Femur (tissue), 1 donor: ENCODE measurements around the gene KRTAP4-2.
"Not testable (repeated sequence)": the region's sequence is repeated elsewhere in the genome, so short reads cannot be mapped to it uniquely, and the experiment has no call there.

ENCODE experiments used
- DNase-seq: peaks from one replicate; pipeline ENCODE4 v3.0.0-alpha.2; 2017

The KRTAP4-2 gene

GRCh38 chr17:41160648-41161047 lies 17.4 kb downstream of the KRTAP4-2 start, which contains the start of gene KRTAP4-4:
TSS of gene KRTAP4-4 (minus strand) at chr17:41160748. CDS start at chr17:41160691, 57 bp downstream.
- DNase-seq, result no peak

- not testable (repeated sequence) for DNase-seq
Observed at GRCh38 chr17:41160190-41160589, 17.8 kb downstream of the KRTAP4-2 start.

GRCh38 chr17:41153856-41154255 lies 24.2 kb downstream of the KRTAP4-2 start:
- no peak for DNase-seq

GRCh38 chr17:41151525-41151924 lies 26.5 kb downstream of the KRTAP4-2 start:
- DNase-seq, result no peak

- DNase-seq, result no peak
Observed at GRCh38 chr17:41150026-41150425, 28.0 kb downstream of the KRTAP4-2 start.

- DNase-seq, result no peak
Observed at GRCh38 chr17:41149652-41149985, 28.4 kb downstream of the KRTAP4-2 start, which contains the start of gene KRTAP4-5. TSS of gene KRTAP4-5 (minus strand) at chr17:41149825. CDS start at chr17:41149767, 58 bp downstream.

GRCh38 chr17:41148971-41149651 lies 28.9 kb downstream of the KRTAP4-2 start:
- DNase-seq, result not testable (repeated sequence)

- no peak for DNase-seq
Observed at GRCh38 chr17:41147531-41148204, 30.4 kb downstream of the KRTAP4-2 start.

GRCh38 chr17:41145261-41145660 lies 32.8 kb downstream of the KRTAP4-2 start:
- DNase-seq, result no peak

- DNase-seq, result no peak
Observed at GRCh38 chr17:41144846-41145245, 33.2 kb downstream of the KRTAP4-2 start.

GRCh38 chr17:41141361-41141760 lies 36.7 kb downstream of the KRTAP4-2 start:
- no peak for DNase-seq

- no peak for DNase-seq
Observed at GRCh38 chr17:41140360-41141131, 37.5 kb downstream of the KRTAP4-2 start, which contains the start of gene KRTAP4-6. TSS of gene KRTAP4-6 (minus strand) at chr17:41140544. CDS start at chr17:41140487, 57 bp downstream.

- not testable (repeated sequence) for DNase-seq
Observed at GRCh38 chr17:41139865-41140264, 38.2 kb downstream of the KRTAP4-2 start.

- DNase-seq, result no peak
Observed at GRCh38 chr17:41133880-41134735, 43.9 kb downstream of the KRTAP4-2 start.

- no peak for DNase-seq
Observed at GRCh38 chr17:41131979-41132378, 46.0 kb downstream of the KRTAP4-2 start.
